ENCODE data around the gene PPP3CA.

- TF ChIP-seq TAF1 (CRISPR knock-in tag; IDR thresholded peaks at IDR 0.05) (no peak), MTF1 (CRISPR knock-in tag; IDR thresholded peaks at IDR 0.05) (no peak), REST (IDR thresholded peaks at IDR 0.05; ENCODE audit: borderline replicate concordance in 1 of 2, low read depth in 1 of 2, low read length in 2 of 2) (no peak), KAT2B (IDR thresholded peaks at IDR 0.05; ENCODE audit: borderline replicate concordance, low read depth, low read length) (no peak), ZNF138 (CRISPR knock-in tag; IDR thresholded peaks at IDR 0.05; ENCODE audit: low read depth) (no peak), EED (CRISPR knock-in tag; IDR thresholded peaks at IDR 0.05) (no peak), ZNF557 (CRISPR knock-in tag; IDR thresholded peaks at IDR 0.05) (no peak), ZNF264 (CRISPR knock-in tag; IDR thresholded peaks at IDR 0.05) (no peak), TRIM22 (IDR thresholded peaks at IDR 0.05) (no peak)
- TF ChIP-seq, protein P1, sequence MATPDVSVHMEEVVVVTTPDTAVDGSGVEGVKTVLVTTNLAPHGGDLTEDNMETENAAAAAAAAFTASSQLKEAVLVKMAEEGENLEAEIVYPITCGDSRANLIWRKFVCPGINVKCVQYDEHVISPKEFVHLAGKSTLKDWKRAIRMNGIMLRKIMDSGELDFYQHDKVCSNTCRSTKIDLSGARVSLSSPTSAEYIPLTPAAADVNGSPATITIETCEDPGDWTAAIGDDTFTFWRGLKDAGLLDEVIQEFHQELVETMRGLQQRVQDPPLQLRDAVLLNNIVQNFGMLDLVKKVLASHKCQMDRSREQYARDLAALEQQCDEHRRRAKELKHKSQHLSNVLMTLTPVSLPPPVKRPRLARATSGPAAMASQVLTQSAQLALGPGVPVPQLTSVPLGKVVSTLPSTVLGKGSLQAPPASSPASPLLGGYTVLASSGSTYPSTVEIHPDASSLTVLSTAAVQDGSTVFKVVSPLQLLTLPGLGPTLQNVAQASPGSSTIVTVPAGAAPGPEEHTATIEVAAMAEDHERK (CRISPR knock-in tag; IDR thresholded peaks at IDR 0.05; ENCODE audit: low read depth), result no peak
These were observed 175.0 kb downstream of the PPP3CA start for GRCh38 chr4:101172369-101172768.
